ENCODE results near the gene LRIG3.
"Not testable (repeated sequence)": the region's sequence is repeated elsewhere in the genome, so short reads cannot be mapped to it uniquely, and the experiment has no call there.

LRIG3 gene

GRCh38 chr12:58860788-58861240, 59.5 kb downstream of the LRIG3 start:
- no peak for DNase-seq (ENCODE audit: low spot score in 2 of 2)
- Mint-ChIP-seq H3K9me3 (peaks cover 14% of the 10 kb centered on the region), H3K4me1 (no peaks in the 10 kb centered on the region), H3K27ac (no peak overlapping the region), H3K4me3 (no peak overlapping the region), H3K36me3 (no peaks in the 10 kb centered on the region)
- ATAC-seq = no peak

GRCh38 chr12:58860056-58860787, 60.1 kb downstream of the LRIG3 start:
- Mint-ChIP-seq H3K36me3 (no peaks in the 10 kb centered on the region), H3K4me3 (no peak overlapping the region), H3K9me3 (peaks cover 9% of the 10 kb centered on the region), H3K27ac (no peak overlapping the region), H3K4me1 (no peaks in the 10 kb centered on the region)
- no peak for DNase-seq (ENCODE audit: low spot score in 2 of 2)
- ATAC-seq = no peak

GRCh38 chr12:58858030-58858429, 62.3 kb downstream of the LRIG3 start:
- peaks cover 13% of the 10 kb centered on the region for H3K9me3 Mint-ChIP-seq
- DNase-seq (ENCODE audit: low spot score in 2 of 2) = no peak
- no peak overlapping the region for H3K27ac Mint-ChIP-seq
- H3K36me3 Mint-ChIP-seq = no peaks in the 10 kb centered on the region
- no peaks in the 10 kb centered on the region for H3K4me1 Mint-ChIP-seq
- ATAC-seq = no peak
- no peak overlapping the region for H3K4me3 Mint-ChIP-seq

GRCh38 chr12:58857206-58857605, 63.1 kb downstream of the LRIG3 start:
- not testable (repeated sequence) for H3K4me1 Mint-ChIP-seq; H3K4me3 Mint-ChIP-seq; H3K36me3 Mint-ChIP-seq; H3K27ac Mint-ChIP-seq; DNase-seq (ENCODE audit: low spot score in 2 of 2); ATAC-seq
- peaks cover 13% of the 10 kb centered on the region for H3K9me3 Mint-ChIP-seq

GRCh38 chr12:58855630-58856029, 64.7 kb downstream of the LRIG3 start:
- DNase-seq (ENCODE audit: low spot score in 2 of 2); H3K4me3 Mint-ChIP-seq; H3K27ac Mint-ChIP-seq; H3K36me3 Mint-ChIP-seq; H3K4me1 Mint-ChIP-seq; ATAC-seq: not testable (repeated sequence)
- peaks cover 18% of the 10 kb centered on the region for H3K9me3 Mint-ChIP-seq

- no peaks in the 10 kb centered on the region for H3K4me1 Mint-ChIP-seq
- peaks cover 12% of the 10 kb centered on the region for H3K9me3 Mint-ChIP-seq
- DNase-seq (ENCODE audit: low spot score in 2 of 2) = no peak
- no peak for ATAC-seq
- no peak overlapping the region for H3K4me3 Mint-ChIP-seq
- no peak overlapping the region for H3K27ac Mint-ChIP-seq
- no peaks in the 10 kb centered on the region for H3K36me3 Mint-ChIP-seq
Observed at GRCh38 chr12:58850826-58851225, 69.5 kb downstream of the LRIG3 start.

- H3K4me3 Mint-ChIP-seq = no peak overlapping the region
- H3K9me3 Mint-ChIP-seq = peaks cover 8% of the 10 kb centered on the region
- no peaks in the 10 kb centered on the region for H3K36me3 Mint-ChIP-seq
- ATAC-seq (no peak), DNase-seq (ENCODE audit: low spot score in 2 of 2) (no peak)
- no peaks in the 10 kb centered on the region for H3K4me1 Mint-ChIP-seq
- no peak overlapping the region for H3K27ac Mint-ChIP-seq
Observed at GRCh38 chr12:58847901-58848600, 72.3 kb downstream of the LRIG3 start.

GRCh38 chr12:58844161-58844560, 76.1 kb downstream of the LRIG3 start:
- Mint-ChIP-seq H3K4me3 (no peak overlapping the region), H3K4me1 (no peaks in the 10 kb centered on the region), H3K9me3 (peaks cover 5% of the 10 kb centered on the region), H3K27ac (no peak overlapping the region), H3K36me3 (no peaks in the 10 kb centered on the region)
- no peak for ATAC-seq
- DNase-seq (ENCODE audit: low spot score in 2 of 2) = no peak

- DNase-seq (ENCODE audit: low spot score in 2 of 2) (no peak), ATAC-seq (no peak)
- H3K4me1 Mint-ChIP-seq = no peaks in the 10 kb centered on the region
- no peak overlapping the region for H3K27ac Mint-ChIP-seq
- no peaks in the 10 kb centered on the region for H3K36me3 Mint-ChIP-seq
- H3K4me3 Mint-ChIP-seq = no peak overlapping the region
- H3K9me3 Mint-ChIP-seq = peaks cover 11% of the 10 kb centered on the region
Observed at GRCh38 chr12:58841058-58841798, 79.1 kb downstream of the LRIG3 start.

GRCh38 chr12:58833853-58834252, 86.5 kb downstream of the LRIG3 start:
- H3K36me3 Mint-ChIP-seq = no peaks in the 10 kb centered on the region
- H3K27ac Mint-ChIP-seq = no peak overlapping the region
- no peaks in the 10 kb centered on the region for H3K4me1 Mint-ChIP-seq
- peaks cover 17% of the 10 kb centered on the region for H3K9me3 Mint-ChIP-seq
- no peak overlapping the region for H3K4me3 Mint-ChIP-seq
- no peak for ATAC-seq
- DNase-seq (ENCODE audit: low spot score in 2 of 2) = no peak

- no peak overlapping the region for H3K27ac Mint-ChIP-seq
- H3K9me3 Mint-ChIP-seq = peaks cover 19% of the 10 kb centered on the region
- H3K4me1 Mint-ChIP-seq = no peaks in the 10 kb centered on the region
- H3K4me3 Mint-ChIP-seq = no peak overlapping the region
- no peak for ATAC-seq
- DNase-seq (ENCODE audit: low spot score in 2 of 2) = no peak
- no peaks in the 10 kb centered on the region for H3K36me3 Mint-ChIP-seq
Observed at GRCh38 chr12:58832920-58833319, 87.4 kb downstream of the LRIG3 start.
